Tibial nerve (tissue), 3 donors: ENCODE results near the gene TMEM235.

Source experiments
- CTCF ChIP-seq, 5 experiments: fragments of 200-600 bp in 3 of 5; fragments of 450-650 bp in 2 of 5; sonication (generic) in 3 of 5; IDR thresholded peaks; one replicate each; pipeline ENCODE4 v1.5.1; 2016 to 2019; ENCODE audit warnings: antibody characterized with exemption in 5 of 5, mild to moderate bottlenecking in 3 of 5, moderate library complexity in 2 of 5
- POLR2A ChIP-seq, 2 donors: fragments of 450-650 bp; IDR thresholded peaks; one replicate each; pipeline ENCODE4 v1.6.1; 2017; ENCODE audit warnings: antibody characterized with exemption in 2 of 2, mild to moderate bottlenecking in 2 of 2, moderate library complexity in 2 of 2

- no peak for TF ChIP-seq POLR2A (IDR thresholded peaks at IDR 0.05)
- TF ChIP-seq CTCF (IDR thresholded peaks at IDR 0.05) = no peak
Observed at GRCh38 chr17:78257810-78258322, 26.4 kb downstream of the TMEM235 start.
